Mesodermal cell (in vitro differentiated cells): ENCODE results near the gene PNPLA2.

Source experiments
- H3K27ac ChIP-seq: 2 replicates; pipeline ENCODE4 v1.7.0; 2013; ENCODE audit warnings: mild to moderate bottlenecking, low read depth, low read length, moderate library complexity; ENCODE audit not compliant: severe bottlenecking
- H3K36me3 ChIP-seq: 2 replicates; pipeline ENCODE4 v1.7.1; 2013; ENCODE audit warnings: mild to moderate bottlenecking, low read length, moderate library complexity; ENCODE audit not compliant: control insufficient read depth, insufficient read depth
- H3K4me1 ChIP-seq: one replicate; pipeline ENCODE4 v1.7.1; 2013; ENCODE audit warnings: mild to moderate bottlenecking, low read length; ENCODE audit not compliant: insufficient read depth, control insufficient read depth, poor library complexity, severe bottlenecking
- H3K4me3 ChIP-seq: 2 replicates; pipeline ENCODE4 v1.7.0; 2013; ENCODE audit warnings: low read length, control low read depth, mild to moderate bottlenecking; ENCODE audit not compliant: insufficient read depth, poor library complexity, severe bottlenecking; ENCODE audit errors: extremely low read depth
- H3K9me3 ChIP-seq: 2 replicates; pipeline ENCODE4 v1.7.1; 2013; ENCODE audit warnings: mild to moderate bottlenecking, low read length, moderate library complexity; ENCODE audit not compliant: control insufficient read depth
- WGBS, 2 experiments: methylation state at CpG; one replicate each; pipeline ENCODE4 v1.1.5; 2013; ENCODE audit warnings: missing lambda C conversion rate in 2 of 2; ENCODE audit not compliant: insufficient coverage in 2 of 2; 5-methylcytosine and 5-hydroxymethylcytosine counted together

Gene PNPLA2

GRCh38 chr11:859394-860131 is 40.8 kb downstream of the PNPLA2 start:
- no peak overlapping the region for H3K27ac ChIP-seq
- H3K4me3 ChIP-seq = no peak overlapping the region
- WGBS, 2 experiments = 86 to 89% methylated on average over 12 to 23 of the region's 31 CpGs
- H3K9me3 ChIP-seq = no peaks in the 10 kb centered on the region
- peaks cover 16% of the 10 kb centered on the region for H3K4me1 ChIP-seq
- H3K36me3 ChIP-seq = no peaks in the 10 kb centered on the region

- WGBS, 2 experiments = 91 to 97% methylated on average over 13 to 18 of the region's 21 CpGs
These were observed 41.8 kb downstream of the PNPLA2 start for GRCh38 chr11:860234-861104.

GRCh38 chr11:861105-861479 is 42.4 kb downstream of the PNPLA2 start:
- Histone ChIP-seq H3K9me3 (no peaks in the 10 kb centered on the region), H3K4me1 (peaks cover 16% of the 10 kb centered on the region), H3K4me3 (no peak overlapping the region), H3K27ac (no peak overlapping the region), H3K36me3 (no peaks in the 10 kb centered on the region)
- WGBS, 2 experiments = 88 to 96% methylated on average over 7 to 14 of the region's 14 CpGs

More at GRCh38 chr11:860234-861104, 41.8 kb downstream of the PNPLA2 start:
- Histone ChIP-seq H3K27ac (no peak overlapping the region), H3K4me3 (no peak overlapping the region), H3K4me1 (peaks cover 16% of the 10 kb centered on the region), H3K36me3 (no peaks in the 10 kb centered on the region), H3K9me3 (no peaks in the 10 kb centered on the region)

- Histone ChIP-seq H3K36me3 (peaks cover 7% of the 10 kb centered on the region), H3K9me3 (no peaks in the 10 kb centered on the region), H3K27ac (no peak overlapping the region), H3K4me1 (peaks cover 16% of the 10 kb centered on the region), H3K4me3 (no peak overlapping the region)
- 77 to 78% methylated on average over 16 to 20 of the region's 20 CpGs for WGBS, 2 experiments
These were observed 43.5 kb downstream of the PNPLA2 start for GRCh38 chr11:862081-862661.

GRCh38 chr11:862696-863022 is 43.9 kb downstream of the PNPLA2 start:
- Histone ChIP-seq H3K27ac (no peak overlapping the region), H3K4me1 (peaks cover 16% of the 10 kb centered on the region), H3K4me3 (no peak overlapping the region), H3K36me3 (peaks cover 7% of the 10 kb centered on the region), H3K9me3 (no peaks in the 10 kb centered on the region)
- 57 to 69% methylated on average over 9 of the region's 12 CpGs for WGBS, 2 experiments

GRCh38 chr11:863023-863909 is 44.6 kb downstream of the PNPLA2 start:
- no peaks in the 10 kb centered on the region for H3K9me3 ChIP-seq
- peaks cover 7% of the 10 kb centered on the region for H3K36me3 ChIP-seq
- peaks cover 16% of the 10 kb centered on the region for H3K4me1 ChIP-seq
- WGBS, 2 experiments = 58 to 60% methylated on average over 19 to 24 of the region's 24 CpGs
- no peak overlapping the region for H3K4me3 ChIP-seq
- peak overlapping the region; percentile 69 for H3K27ac ChIP-seq

- Histone ChIP-seq H3K4me3 (no peak overlapping the region), H3K9me3 (no peaks in the 10 kb centered on the region), H3K27ac (no peak overlapping the region), H3K4me1 (peaks cover 16% of the 10 kb centered on the region), H3K36me3 (peaks cover 7% of the 10 kb centered on the region)
- 94 to 96% methylated on average over 21 to 26 of the region's 31 CpGs for WGBS, 2 experiments
These were observed 45.5 kb downstream of the PNPLA2 start for GRCh38 chr11:863910-864827.

GRCh38 chr11:864898-865297 is 46.2 kb downstream of the PNPLA2 start:
- Histone ChIP-seq H3K4me1 (peaks cover 16% of the 10 kb centered on the region), H3K4me3 (no peak overlapping the region), H3K9me3 (no peaks in the 10 kb centered on the region), H3K27ac (no peak overlapping the region), H3K36me3 (peaks cover 9% of the 10 kb centered on the region)
- 90 to 96% methylated on average over 9 to 10 of the region's 11 CpGs for WGBS, 2 experiments

GRCh38 chr11:865462-866430 is 47.0 kb downstream of the PNPLA2 start:
- no peak overlapping the region for H3K27ac ChIP-seq
- WGBS, 2 experiments = 94 to 97% methylated on average over 30 to 40 of the region's 41 CpGs
- H3K36me3 ChIP-seq = peaks cover 9% of the 10 kb centered on the region
- peaks cover 12% of the 10 kb centered on the region for H3K4me1 ChIP-seq
- H3K9me3 ChIP-seq = no peaks in the 10 kb centered on the region
- H3K4me3 ChIP-seq = no peak overlapping the region
